HG02840 (cell line): ENCODE results near the gene LMO1.

Experiments used
- ATAC-seq: cut with Tn5 transposase; IDR thresholded peaks from one replicate; pipeline ENCODE4 v1.9.1; 2021; ENCODE audit warnings: mild to moderate bottlenecking, moderate library complexity, moderate number of reproducible peaks; ENCODE audit not compliant: unreplicated experiment, low FRiP score

LMO1 gene

GRCh38 chr11:8250434-8250833 lies 13.2 kb downstream of the LMO1 start:
- no peak for ATAC-seq

- no peak for ATAC-seq
Measured at GRCh38 chr11:8249482-8249881, 14.2 kb downstream of the LMO1 start.

- ATAC-seq: no peak
Measured at GRCh38 chr11:8248786-8249185, 14.9 kb downstream of the LMO1 start.

DNA sequence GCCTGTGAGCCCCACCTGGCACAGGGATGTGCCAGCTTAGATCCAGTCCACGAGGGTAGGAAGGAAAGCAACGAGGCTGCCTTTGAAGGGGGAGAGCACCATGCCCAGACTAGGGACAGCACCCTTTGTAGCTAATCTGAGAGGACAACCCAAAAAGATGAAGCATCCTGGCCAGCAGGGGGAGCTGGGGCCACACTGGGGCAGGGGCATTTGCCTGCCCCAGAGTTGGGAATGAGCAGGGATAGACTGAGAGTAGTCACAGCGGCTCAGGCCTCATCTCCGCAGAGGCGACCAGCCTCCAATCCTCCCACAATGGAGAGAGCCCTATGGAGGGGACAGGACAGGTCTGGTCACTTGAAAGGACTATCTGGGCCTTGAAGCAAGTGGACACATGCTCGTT lies 16.4 kb downstream of the LMO1 start:
- no peak for ATAC-seq

- ATAC-seq: no peak
Measured at GRCh38 chr11:8243458-8243857, 20.2 kb downstream of the LMO1 start.

DNA sequence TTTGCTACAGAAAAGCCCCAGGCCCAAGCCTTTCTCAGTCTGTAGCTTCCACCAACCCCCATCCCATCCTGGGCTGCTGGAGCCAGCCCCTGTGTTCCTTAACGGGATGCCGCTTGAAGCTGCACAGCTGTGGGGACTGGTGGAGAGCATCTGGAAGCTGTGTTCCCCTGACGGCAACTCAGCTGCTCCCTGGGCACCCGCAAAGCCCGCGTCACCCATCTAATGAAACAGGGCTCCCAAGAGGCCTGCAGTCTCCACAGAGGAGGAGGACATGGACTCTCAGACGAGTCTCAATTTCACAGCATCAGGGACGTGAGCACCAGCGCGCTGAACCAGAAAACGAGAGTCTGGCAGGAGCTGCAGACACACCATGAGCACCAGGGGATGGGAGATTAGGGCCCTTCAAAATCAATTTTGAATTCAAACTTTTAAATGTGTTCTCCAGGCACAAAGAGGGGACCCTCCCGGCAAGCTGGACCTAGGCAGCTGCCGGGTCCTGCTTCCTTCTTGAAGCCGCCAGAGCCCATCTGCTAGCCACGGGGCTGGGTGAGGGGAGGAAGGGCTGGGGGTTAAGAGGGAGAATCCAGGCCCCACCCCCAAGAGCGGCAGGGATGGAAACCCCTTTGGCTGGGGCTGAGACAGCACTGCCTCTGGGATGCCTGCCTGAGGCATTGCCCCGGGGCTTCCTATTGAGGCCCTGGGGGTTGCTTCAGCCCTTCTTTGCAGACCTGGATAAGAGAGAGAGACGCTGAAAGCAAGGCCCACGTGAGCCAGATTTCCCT lies 21.0 kb downstream of the LMO1 start:
- no peak for ATAC-seq

- ATAC-seq: no peak
Measured at GRCh38 chr11:8242118-8242475, 21.6 kb downstream of the LMO1 start.

DNA sequence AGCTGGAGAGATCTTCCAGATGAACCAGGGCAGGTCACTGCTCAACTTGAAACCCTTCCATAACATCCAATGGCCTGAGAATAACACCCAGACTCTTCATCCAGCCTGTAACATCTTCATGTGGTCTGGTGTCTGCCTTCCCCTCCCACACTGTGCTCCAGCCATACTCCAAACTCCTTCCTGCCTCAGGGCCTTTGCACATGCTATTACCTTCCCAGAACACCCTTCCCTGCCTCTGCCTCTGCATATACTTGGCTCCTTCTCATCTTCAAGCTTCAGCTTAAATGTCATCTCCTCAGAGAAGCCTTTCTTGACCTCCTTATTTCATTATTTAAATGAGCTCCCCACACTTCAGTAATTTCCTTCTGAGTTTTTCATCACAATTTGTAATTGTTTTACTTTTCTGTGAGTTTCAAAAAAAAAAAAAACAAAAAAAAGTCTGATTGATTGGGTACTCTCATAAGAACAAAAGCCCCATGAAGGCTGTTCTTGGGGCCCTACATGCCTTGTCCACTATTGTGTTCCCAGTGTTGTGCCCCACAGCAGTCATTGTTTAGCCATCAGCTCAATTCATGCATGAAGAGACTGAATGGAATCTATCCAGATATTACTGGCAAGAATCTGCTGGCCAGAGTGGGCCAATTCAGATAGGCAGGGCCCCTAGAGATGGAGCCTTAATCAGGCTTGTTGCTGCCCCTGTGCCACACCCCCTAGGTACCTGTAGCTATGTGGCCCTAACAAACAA lies 22.1 kb downstream of the LMO1 start:
- ATAC-seq: no peak

DNA sequence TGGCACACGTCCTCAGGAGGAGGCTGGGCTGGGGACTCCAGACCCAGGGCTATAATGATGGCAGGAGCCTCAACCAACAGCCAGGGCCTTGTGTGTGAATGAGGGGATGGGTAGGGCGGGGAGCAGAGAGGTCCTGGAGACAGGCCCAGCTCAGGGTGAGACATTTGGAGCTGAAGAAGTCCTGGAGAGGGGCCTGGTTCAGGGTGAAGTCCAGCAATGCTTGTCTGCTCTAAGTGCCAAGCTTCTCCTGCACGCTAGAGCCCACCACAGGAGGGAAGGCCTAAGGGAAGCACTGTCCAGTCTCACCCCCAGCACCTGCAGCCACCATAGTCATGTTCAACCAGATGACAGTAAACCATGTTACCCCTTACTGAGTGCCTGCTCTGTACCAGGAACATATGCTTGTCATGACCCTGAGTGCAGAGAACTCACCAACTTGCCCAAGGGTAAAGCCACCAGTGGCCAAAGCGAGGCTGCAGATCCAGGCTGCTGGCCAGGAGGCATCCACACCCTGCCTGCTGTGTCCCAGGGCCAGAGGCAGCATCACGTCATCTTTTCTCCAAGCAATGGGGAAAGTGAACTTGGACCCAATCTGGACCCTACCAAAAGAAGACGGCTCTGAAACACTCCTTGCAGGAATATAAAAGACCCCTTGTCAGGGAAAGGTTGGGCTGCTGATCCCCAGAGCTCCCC lies 24.0 kb downstream of the LMO1 start:
- no peak for ATAC-seq

GRCh38 chr11:8239040-8239439 lies 24.6 kb downstream of the LMO1 start:
- no peak for ATAC-seq

GRCh38 chr11:8237453-8237852 lies 26.2 kb downstream of the LMO1 start:
- ATAC-seq: no peak

GRCh38 chr11:8235925-8236324 lies 27.8 kb downstream of the LMO1 start:
- no peak for ATAC-seq

DNA sequence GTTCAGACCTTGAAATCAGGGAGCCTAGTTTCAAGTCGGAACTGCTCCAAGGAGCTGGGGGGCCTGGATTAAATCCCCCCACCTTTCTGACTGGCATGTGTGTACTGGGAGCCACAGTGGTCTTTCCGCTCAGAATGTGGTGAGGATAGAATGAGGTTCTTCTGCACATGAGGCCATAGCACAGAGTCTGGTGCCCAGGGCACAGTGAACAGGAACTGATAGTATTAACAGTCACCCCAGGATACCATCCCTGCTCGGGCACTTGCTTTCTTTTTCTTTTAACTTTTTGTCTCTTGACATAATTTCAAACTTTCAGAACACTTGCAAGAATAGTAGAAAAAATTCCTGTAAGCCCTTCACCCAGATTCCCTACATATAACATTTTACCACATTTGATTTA lies 28.8 kb downstream of the LMO1 start:
- no peak for ATAC-seq

DNA sequence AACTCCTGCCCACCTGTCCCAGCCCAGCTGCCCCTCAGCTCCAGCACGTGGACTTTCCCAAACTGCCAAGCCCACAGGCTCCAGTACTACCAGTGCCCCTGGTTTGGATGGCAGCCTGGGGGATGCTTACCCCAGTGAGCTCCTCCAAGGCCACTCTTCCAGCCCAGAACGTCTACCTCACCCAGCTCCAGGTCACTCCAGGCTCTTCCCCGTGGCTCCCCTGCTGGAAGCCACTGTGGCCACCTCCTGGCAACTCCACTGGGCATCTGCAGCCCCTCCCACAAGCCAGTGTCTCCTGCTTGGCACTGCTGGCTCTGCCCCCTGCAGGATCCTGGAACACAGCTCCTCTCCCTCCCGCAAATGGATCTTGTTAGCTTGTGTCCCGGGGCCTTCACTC lies 29.3 kb downstream of the LMO1 start:
- ATAC-seq: no peak

- no peak for ATAC-seq
Measured at GRCh38 chr11:8233691-8234424, 29.8 kb downstream of the LMO1 start.

DNA sequence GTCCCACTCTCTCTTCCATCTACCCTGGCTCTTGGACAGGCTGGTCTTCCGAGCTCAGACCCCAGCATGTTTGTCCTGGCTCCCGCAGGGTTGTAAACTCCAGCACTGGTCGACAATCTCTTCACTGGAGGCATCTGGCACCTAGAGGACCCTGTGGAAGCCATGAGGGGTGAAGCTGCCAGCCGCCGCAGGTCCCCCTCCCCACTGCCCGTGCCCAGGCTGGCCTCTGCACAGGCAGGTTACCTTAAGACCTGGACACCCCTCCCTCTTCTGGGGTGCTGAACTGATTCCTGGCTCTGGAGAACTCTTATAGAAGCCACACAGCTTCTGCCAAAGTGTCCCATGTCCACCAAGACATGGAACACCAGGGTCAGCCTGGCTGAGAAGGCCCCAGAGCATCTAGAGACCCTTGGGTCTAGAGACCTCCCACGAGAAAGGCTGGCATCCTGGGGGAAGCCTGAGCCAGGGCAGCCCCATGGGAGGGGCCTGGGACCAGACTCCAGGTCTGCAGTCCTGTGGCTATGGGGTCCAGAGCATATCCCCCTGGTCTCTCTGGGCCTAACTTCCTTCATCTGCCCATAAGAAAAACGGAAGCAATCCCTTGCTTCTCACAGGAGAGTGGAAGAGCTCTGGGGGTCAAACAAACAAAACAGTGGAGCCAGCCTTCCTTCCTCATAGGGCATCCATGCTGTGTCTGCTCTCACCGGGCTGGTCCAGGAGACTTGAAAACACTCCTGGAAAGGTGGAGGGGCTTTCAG lies 30.6 kb downstream of the LMO1 start:
- no peak for ATAC-seq

GRCh38 chr11:8232414-8232813 lies 31.3 kb downstream of the LMO1 start:
- no peak for ATAC-seq

DNA sequence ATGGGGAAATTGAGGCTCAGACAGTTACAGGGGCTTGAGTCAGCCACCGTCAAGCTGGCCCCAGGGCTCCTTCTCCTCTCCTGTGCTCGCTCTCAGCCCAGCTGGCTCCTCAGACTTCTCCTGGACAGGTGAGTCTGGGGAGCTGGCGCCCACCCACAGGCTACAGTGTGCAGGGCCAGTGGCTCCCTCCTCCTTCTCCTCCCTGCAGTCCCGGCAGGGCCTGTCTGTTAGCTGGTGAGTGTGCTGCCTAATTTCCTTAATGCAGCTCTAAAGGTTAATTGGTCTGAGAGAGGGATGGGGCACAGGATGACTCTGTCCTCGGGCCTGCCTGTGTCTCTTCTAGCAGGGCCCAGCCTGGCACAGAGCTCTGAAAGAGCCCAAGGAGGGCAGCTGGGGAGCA lies 31.7 kb downstream of the LMO1 start:
- ATAC-seq: no peak

DNA sequence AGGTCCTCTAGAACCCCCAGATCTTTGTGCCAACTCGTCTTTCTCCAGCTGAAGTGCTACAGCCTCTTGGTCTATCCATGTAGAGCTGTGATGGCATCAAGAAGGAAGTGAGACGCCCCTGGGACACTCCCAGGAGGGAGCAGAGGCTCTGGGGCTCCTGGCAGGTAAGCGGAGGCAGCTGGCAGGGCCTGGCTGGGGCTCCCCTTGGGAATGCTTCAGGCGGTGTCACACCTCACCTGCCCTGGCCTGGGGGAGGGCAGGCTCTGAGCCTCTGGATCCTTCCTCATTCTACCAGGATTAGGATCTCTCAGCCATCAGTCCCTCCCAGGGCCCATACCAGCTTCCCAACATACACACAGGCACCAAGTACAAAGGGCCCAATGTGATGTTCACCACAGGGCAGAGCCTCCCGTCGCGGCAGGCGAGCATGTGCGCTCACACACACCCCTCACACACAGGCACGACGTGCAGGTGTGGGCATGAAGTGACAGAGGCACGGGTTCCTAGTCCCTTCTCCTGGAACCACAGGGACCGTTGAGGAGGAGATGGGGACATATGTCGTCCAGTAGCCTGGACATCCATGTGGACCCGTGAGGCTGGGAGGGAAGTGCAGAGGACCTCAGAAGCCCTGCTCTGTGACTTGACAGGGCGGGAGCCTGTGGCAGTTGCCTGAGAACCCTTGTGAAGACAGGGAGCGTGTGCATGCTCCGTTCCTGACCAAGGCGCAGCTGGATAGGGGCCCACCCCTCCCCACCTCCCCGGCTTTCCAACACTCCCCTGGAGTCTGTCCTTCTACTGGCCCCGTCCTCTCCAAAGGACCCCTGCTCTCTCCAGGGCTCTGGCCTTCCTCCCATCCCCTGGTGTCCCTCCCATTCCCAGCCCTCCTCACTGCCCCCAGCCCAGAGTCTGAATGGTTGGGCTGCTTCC lies 32.5 kb downstream of the LMO1 start:
- ATAC-seq: no peak
